ENCODE measurements around the gene WNT4.

GRCh38 chr1:22107126-22107525 is 35.8 kb downstream of the WNT4 start:
- TF ChIP-seq, protein P1, sequence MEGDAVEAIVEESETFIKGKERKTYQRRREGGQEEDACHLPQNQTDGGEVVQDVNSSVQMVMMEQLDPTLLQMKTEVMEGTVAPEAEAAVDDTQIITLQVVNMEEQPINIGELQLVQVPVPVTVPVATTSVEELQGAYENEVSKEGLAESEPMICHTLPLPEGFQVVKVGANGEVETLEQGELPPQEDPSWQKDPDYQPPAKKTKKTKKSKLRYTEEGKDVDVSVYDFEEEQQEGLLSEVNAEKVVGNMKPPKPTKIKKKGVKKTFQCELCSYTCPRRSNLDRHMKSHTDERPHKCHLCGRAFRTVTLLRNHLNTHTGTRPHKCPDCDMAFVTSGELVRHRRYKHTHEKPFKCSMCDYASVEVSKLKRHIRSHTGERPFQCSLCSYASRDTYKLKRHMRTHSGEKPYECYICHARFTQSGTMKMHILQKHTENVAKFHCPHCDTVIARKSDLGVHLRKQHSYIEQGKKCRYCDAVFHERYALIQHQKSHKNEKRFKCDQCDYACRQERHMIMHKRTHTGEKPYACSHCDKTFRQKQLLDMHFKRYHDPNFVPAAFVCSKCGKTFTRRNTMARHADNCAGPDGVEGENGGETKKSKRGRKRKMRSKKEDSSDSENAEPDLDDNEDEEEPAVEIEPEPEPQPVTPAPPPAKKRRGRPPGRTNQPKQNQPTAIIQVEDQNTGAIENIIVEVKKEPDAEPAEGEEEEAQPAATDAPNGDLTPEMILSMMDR (IDR thresholded peaks at IDR 0.05): no peak
- TF ChIP-seq EZH2 (IDR thresholded peaks at IDR 0.05; ENCODE audit: borderline replicate concordance, insufficient read depth, low read depth, low read length, poor library complexity, severe bottlenecking): no peak
